Measurements from ENCODE around the gene ARHGAP21.
A peak's percentile ranks its signal among the peaks of the same experiment; 100 is the strongest.
"Not testable (repeated sequence)": the region's sequence is repeated elsewhere in the genome, so short reads cannot be mapped to it uniquely, and the experiment has no call there.

The ARHGAP21 gene

DNA sequence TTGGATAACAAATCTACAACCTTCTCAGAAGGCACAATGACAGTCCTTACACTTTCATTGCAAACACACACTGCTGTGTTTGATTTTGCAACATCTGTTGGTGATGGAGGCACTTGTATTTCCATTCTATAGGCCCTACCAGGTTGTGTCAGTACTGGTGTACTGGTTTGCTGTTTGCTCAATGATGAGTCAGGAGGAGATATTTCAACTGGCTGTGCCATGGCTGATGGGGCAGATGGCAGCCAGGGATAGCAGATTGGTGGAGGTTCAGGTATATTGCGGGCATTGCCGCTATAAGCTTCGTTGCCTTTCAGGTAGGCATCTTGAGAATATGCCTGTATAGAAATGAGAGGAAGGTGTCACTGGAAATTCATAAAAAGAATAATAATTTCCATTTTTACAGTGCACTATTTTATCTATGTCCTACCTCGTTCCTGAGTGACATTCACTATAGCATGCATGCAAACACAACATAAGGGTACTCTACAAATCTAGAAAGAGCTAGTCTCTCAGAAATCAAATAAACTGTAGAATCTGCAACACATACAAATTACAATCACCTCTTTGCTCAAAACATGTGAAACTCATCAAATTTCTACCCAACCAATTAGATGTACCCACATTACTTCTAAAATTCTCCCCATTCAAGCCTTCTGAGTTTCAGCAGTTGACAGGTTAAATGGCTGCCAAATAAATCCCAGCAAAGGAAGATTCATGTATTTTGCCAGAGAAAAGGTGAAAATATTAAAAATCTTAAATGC lies 102.5 kb downstream of the ARHGAP21 start:
- DNase-seq = not testable (repeated sequence)

GRCh38 chr10:24619994-24620310 lies 103.7 kb downstream of the ARHGAP21 start:
- DNase-seq = not testable (repeated sequence)

DNA sequence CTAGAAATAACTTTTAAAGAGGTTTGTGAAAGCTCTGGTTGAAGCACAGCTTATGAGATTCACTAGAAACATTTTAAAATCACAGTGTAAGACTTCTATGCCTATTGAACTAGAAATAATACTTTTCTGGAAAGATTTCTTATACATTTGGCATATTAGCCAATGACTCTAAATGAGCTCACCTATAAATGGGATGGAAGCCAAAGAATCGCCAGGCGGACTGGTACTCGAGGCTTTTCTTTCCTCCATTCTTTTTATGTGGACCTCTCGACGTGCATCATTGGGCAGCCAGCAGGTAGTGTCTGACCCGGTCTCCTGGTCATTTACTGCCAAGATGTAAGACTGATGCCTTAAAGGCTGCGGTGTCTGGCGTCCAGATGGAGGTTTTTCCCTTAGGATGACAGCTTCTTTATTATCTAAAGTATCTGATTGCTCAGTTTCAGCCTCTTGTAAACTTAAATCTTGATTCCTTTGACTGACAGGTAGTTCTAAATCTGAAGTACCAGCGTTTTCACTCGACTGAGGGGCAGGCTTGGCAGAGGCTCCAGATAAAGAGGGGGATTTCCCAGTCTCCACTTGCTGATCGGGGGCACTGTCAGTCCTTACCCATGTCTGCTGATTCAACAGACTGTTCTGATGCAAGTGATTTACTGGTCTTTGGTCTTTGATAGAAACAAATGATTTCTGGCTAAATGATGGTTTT lies 104.2 kb downstream of the ARHGAP21 start:
- not testable (repeated sequence) for DNase-seq

DNA sequence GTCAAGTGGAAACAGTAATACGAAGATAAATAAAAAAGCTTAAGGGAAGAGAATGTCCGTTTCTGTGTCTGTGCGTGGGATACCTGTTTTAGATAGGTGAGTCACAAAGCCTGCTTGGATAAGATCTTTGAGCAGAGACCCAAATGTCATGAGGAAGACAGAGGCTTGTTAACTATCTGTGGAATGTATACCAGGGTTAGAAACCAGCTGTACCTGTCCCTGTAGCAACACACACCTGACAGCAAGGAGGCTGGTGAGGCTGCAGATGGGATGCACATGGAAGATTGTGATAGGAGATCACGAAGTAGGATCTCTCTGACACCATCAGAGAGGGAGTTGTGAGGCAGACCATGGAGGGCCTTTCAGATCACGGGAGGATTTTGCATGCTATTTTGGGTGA lies 105.3 kb downstream of the ARHGAP21 start:
- DNase-seq = peak; percentile 4

DNA sequence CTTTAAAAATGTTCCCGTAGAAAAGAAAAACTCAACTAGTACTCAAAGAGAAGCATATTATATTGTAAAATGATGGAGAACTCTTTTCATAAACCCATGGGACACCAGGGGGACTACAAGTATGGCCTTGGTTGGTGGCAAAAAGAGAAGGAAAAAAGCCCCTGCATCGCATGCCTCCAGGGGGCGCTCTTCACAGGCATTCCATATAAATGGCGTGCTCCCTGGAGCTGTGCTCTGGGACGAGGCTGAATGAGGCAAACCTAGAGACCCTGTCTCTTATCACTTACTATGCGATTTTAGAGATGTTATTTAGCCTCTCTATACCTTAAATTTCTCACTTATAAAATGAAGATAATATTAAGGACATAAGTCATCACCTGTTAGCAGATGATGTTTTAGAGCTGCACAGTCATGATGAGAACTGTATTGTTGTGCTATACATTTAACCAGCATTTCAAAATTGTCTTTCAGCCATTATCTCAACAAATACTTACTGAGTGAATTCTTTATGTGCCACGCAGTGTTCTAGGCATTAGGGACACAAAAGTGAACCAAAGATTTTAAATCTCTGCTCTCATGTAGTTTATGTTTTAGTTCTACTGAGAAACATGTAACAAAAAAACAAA lies 105.8 kb downstream of the ARHGAP21 start:
- peak; percentile 66 for DNase-seq

GRCh38 chr10:24616536-24616935 lies 107.2 kb downstream of the ARHGAP21 start:
- no peak for DNase-seq

GRCh38 chr10:24606021-24606420 lies 117.7 kb downstream of the ARHGAP21 start:
- DNase-seq = no peak

DNA sequence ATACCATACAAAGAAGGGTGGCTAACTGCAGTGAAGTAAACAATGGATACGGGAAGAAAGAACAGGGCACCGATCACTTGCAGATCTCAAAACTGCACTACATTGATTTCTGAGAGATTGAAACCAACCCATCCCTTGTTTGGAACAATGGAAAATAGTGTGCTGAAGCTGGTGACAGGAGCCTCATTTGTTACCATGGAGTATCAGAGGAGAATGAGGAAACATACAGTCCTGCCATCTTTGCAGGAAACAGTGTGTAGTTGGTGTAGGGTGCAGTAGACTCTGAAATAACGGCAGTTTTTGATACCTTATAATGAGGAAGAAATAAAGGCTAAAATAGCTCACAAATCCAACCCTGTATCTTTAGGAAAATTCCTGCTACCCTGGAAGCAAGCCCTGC lies 118.5 kb downstream of the ARHGAP21 start:
- DNase-seq = no peak

GRCh38 chr10:24603333-24603732 lies 120.4 kb downstream of the ARHGAP21 start:
- no peak for DNase-seq

DNA sequence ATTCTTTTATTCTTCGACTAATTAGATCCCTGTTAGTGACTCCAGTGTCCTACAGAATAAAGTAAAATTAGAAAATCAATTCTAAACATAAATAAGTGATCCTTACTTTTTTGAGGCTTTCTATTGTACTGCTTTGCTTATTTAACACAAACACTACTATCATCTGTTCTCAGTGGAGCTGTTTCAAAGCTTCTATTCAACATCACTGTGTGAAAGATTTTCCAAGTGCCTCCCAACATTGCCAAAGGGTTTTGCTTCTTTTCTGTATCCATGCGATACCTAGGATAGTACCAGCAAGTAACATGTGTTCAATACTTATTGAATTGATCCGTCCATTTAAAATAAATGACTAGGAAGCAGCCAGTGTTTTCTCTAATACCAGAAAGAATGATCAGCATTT lies 125.7 kb downstream of the ARHGAP21 start:
- no peak for DNase-seq

GRCh38 chr10:24597426-24597825 lies 126.3 kb downstream of the ARHGAP21 start:
- no peak for DNase-seq

GRCh38 chr10:24596217-24596930 lies 127.3 kb downstream of the ARHGAP21 start:
- no peak for DNase-seq

GRCh38 chr10:24590697-24591457 lies 132.8 kb downstream of the ARHGAP21 start:
- DNase-seq = no peak

GRCh38 chr10:24589265-24589664 lies 134.4 kb downstream of the ARHGAP21 start:
- DNase-seq = no peak

- DNase-seq = no peak
Measured at GRCh38 chr10:24579906-24580305, 143.8 kb downstream of the ARHGAP21 start.

- no peak for DNase-seq
Measured at GRCh38 chr10:24579448-24579847, 144.2 kb downstream of the ARHGAP21 start.

DNA sequence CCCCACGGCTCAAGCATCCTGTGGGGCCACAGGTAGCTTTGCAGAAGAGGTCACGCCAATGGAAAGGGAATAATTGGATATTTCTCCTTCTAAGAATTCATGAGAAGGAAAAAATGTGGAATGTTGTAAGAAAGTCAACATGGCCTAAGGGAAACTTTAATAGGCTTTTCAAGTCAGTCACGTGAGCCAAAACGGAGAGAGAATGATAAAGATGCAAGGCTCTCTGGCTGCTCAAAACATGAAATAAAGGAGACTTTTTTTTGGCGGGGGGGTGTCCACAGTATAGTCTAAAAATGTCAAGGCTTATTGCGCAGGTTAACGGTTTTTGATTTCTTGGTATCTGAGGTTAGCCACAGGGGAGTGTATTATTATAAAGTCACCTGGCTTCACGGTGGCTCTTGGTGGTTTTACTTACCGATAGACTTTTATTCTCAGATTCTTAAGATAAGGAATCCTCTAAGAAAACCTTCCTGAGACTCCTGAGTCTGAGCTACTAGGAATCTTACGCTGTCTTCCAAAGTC lies 148.1 kb downstream of the ARHGAP21 start:
- no peak for DNase-seq

DNA sequence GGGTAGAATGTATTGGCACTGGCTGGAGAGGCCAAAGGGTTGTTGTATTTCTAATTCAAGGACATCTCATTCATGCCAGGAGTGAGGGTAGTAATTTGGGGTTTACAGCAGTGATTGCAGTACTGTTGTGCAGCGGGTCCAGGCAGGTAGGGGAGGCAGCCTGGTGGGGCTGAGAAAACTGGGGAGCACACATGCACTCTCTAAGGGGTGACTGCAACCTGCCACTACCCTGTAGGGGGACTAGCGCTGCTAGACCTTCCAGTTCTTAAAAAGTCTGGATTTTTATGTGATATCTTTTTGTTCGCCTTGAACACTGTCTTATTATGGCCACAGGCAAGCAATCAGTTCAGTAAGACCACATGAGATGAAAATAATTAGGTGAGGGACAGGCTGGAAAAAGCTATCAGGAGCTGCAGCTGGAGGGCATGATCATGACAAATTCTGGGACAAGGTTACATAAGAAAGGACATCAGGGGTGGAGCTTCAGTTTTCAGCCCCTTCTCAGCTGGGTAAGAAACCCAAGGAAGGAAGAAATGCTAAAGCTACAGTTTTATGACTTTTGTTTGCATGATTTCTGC lies 149.0 kb downstream of the ARHGAP21 start:
- DNase-seq = no peak

DNA sequence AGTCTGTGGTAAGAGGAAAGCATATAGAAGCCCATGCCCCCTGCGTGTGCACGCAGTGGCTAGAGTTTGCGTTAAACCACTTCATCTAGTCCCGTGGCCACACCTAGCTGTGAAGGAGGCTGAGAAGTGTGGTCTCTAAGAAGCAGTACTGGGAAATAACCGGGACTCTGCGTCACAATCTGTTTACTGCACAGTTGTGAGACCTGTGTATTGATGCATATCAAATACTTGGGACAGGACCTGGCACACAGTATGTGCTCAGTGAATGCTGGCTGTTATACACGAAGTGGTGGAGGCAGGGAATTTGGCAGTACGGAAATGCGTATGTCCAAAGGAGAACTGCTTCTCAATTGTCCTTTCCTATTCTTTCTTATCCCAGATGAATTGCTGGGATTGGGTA lies 149.5 kb downstream of the ARHGAP21 start:
- no peak for DNase-seq

GRCh38 chr10:24571870-24572450 lies 151.7 kb downstream of the ARHGAP21 start:
- no peak for DNase-seq

DNA sequence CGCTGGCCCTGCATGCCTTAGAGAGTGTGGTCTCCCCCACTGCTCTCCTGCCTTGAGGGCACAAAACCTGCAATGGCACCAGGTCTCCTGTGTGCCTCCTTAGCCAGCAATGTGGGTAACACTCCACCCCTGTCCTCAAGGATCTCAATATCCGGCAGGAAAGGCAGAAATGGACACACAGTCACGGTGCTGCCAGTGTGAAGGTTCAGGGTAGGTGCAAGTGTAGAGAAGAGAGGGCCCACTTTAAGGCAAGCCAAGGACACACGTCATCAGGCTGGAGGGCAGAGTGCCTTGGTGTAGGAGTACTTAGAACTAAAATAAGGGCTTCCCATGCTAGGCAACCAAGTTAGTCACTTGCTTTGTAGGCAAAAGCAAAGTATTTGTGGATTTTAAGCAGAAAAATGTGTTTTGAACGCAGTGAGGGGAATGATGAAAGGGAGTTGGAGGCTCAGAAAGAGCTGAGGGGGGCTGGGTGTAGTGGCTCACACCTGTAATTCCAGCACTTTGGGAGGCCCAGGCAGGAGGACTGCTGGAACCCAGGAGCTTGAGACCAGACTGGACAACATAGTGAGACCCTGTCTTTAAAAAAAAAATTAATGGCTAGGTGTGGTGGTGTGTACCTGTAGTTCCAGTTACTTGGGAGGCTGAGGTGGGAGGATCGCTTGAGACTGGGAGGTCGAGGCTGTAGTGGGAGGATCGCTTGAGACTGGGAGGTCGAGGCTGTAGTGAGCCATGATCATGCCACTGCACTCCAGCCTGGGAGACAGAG lies 152.8 kb downstream of the ARHGAP21 start:
- no peak for DNase-seq
